ENCODE results near the gene RAB33B.

RAB33B gene

GRCh38 chr4:139484783-139485311, 30.9 kb downstream of the RAB33B start:
- Histone ChIP-seq H3K9me2 (replicated peaks; ENCODE audit: insufficient read depth, low read length) (no peaks in the 10 kb centered on the region), H2AFZ (ENCODE audit: low read length) (no peak overlapping the region), H3K4me3 (ENCODE audit: low read length) (no peak overlapping the region), H4K20me1 (ENCODE audit: insufficient read depth, low read length) (no peaks in the 10 kb centered on the region), H3K4me2 (ENCODE audit: low read depth, low read length) (no peak overlapping the region), H3K9me3 (replicated peaks; ENCODE audit: insufficient read depth, low read length) (no peaks in the 10 kb centered on the region), H3K4me1 (ENCODE audit: low read length) (no peaks in the 10 kb centered on the region), H3K27me3 (replicated peaks; ENCODE audit: insufficient read depth, low read length) (no peaks in the 10 kb centered on the region), H3K9ac (ENCODE audit: low read length) (no peak overlapping the region), H3K27ac (ENCODE audit: low read length) (no peak overlapping the region), H3F3A (ENCODE audit: insufficient read depth, low read length) (no peaks in the 10 kb centered on the region), H3K36me3 (replicated peaks; ENCODE audit: insufficient read depth, low read length) (no peaks in the 10 kb centered on the region), H3K79me2 (ENCODE audit: low read length) (no peaks in the 10 kb centered on the region)
- no peak for DNase-seq
- no peak for TF ChIP-seq EZH2 (optimal IDR thresholded peaks at IDR 0.05; ENCODE audit: low read depth, low read length)
- no peak for TF ChIP-seq CTCF (IDR thresholded peaks at IDR 0.05; ENCODE audit: low read length)
- no peak for TF ChIP-seq EZH2phosphoT487 (IDR thresholded peaks at IDR 0.05; ENCODE audit: low read length)

GRCh38 chr4:139488442-139488841, 34.5 kb downstream of the RAB33B start:
- Histone ChIP-seq H3K4me1 (ENCODE audit: low read length) (no peaks in the 10 kb centered on the region), H3K36me3 (replicated peaks; ENCODE audit: insufficient read depth, low read length) (no peaks in the 10 kb centered on the region), H3K4me2 (ENCODE audit: low read depth, low read length) (no peak overlapping the region), H3K9me2 (replicated peaks; ENCODE audit: insufficient read depth, low read length) (no peaks in the 10 kb centered on the region), H3K79me2 (ENCODE audit: low read length) (no peaks in the 10 kb centered on the region), H3K9ac (ENCODE audit: low read length) (no peak overlapping the region), H2AFZ (ENCODE audit: low read length) (no peak overlapping the region), H3K4me3 (ENCODE audit: low read length) (no peak overlapping the region), H3K27ac (ENCODE audit: low read length) (no peak overlapping the region), H3K27me3 (replicated peaks; ENCODE audit: insufficient read depth, low read length) (no peaks in the 10 kb centered on the region), H3K9me3 (replicated peaks; ENCODE audit: insufficient read depth, low read length) (no peaks in the 10 kb centered on the region), H4K20me1 (ENCODE audit: insufficient read depth, low read length) (no peaks in the 10 kb centered on the region), H3F3A (ENCODE audit: insufficient read depth, low read length) (no peaks in the 10 kb centered on the region)
- no peak for TF ChIP-seq EZH2 (optimal IDR thresholded peaks at IDR 0.05; ENCODE audit: low read depth, low read length)
- no peak for TF ChIP-seq CTCF (IDR thresholded peaks at IDR 0.05; ENCODE audit: low read length)
- no peak for TF ChIP-seq EZH2phosphoT487 (IDR thresholded peaks at IDR 0.05; ENCODE audit: low read length)
- DNase-seq = no peak

GRCh38 chr4:139489638-139490037, 35.7 kb downstream of the RAB33B start:
- Histone ChIP-seq H2AFZ (ENCODE audit: low read length) (no peak overlapping the region), H3K4me3 (ENCODE audit: low read length) (no peak overlapping the region), H3K27me3 (replicated peaks; ENCODE audit: insufficient read depth, low read length) (no peaks in the 10 kb centered on the region), H4K20me1 (ENCODE audit: insufficient read depth, low read length) (no peaks in the 10 kb centered on the region), H3K4me1 (ENCODE audit: low read length) (no peaks in the 10 kb centered on the region), H3F3A (ENCODE audit: insufficient read depth, low read length) (no peaks in the 10 kb centered on the region), H3K79me2 (ENCODE audit: low read length) (no peaks in the 10 kb centered on the region), H3K4me2 (ENCODE audit: low read depth, low read length) (no peak overlapping the region), H3K36me3 (replicated peaks; ENCODE audit: insufficient read depth, low read length) (no peaks in the 10 kb centered on the region), H3K27ac (ENCODE audit: low read length) (no peak overlapping the region), H3K9me3 (replicated peaks; ENCODE audit: insufficient read depth, low read length) (no peaks in the 10 kb centered on the region), H3K9ac (ENCODE audit: low read length) (no peak overlapping the region), H3K9me2 (replicated peaks; ENCODE audit: insufficient read depth, low read length) (no peaks in the 10 kb centered on the region)
- DNase-seq = no peak
- TF ChIP-seq EZH2phosphoT487 (IDR thresholded peaks at IDR 0.05; ENCODE audit: low read length) (no peak), CTCF (IDR thresholded peaks at IDR 0.05; ENCODE audit: low read length) (no peak), EZH2 (optimal IDR thresholded peaks at IDR 0.05; ENCODE audit: low read depth, low read length) (no peak)

All from MM.1S (cell line).